ENCODE data around the gene ACTRT2. TPM values are rescaled to one million over a fixed set of nuclear protein-coding genes. Genes with fewer than 3 reads are reported as not detected.

The ACTRT2 gene
- total RNA-seq, 1 experiment from 2014 or later, result not detected

DNA sequence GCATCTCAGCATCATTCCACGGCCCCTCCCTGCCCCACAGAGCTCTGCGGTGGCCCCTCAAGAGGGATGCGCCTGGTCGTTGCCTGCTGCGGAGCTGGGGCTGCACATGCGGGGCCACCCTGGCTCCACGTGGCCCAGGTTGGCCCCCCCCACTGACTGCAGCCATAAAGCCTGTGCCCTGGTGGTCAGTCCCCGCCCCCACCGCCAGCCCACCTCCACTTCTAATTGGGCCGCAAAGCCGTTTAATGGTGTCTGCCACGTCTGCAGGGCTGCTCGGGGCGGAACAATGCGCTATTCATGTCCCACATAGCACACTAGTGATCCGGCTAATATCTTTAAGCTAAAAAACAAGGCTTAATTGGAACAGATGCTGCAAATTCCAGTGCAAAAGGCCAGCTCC lies 33.5 kb upstream of the ACTRT2 start:
- Mint-ChIP-seq H3K36me3 (ENCODE audit: insufficient read depth in 1 of 3, low read depth in 3 of 3) (peaks cover 0 to 28% (median 3%) of the 10 kb centered on the region in 3 experiments; a peak in 4 of 7 replicates), H3K4me1 (no peaks in the 10 kb centered on the region), H3K27me3 (ENCODE audit: low read depth) (peaks cover 4% of the 10 kb centered on the region), H3K27ac (no peak overlapping the region), H3K4me3 (no peak overlapping the region), H3K9me3 (peaks cover 20 to 70% of the 10 kb centered on the region in 2 experiments)
- Histone ChIP-seq H2BK12ac (ENCODE audit: insufficient read length, low read depth, low read length) (no peak overlapping the region), H2AK5ac (ENCODE audit: insufficient read length, low read length) (no peak overlapping the region), H3K27me3 (ENCODE audit: insufficient read depth, low read length) (no peaks in the 10 kb centered on the region), H3K23me2 (ENCODE audit: insufficient read length, low read depth, low read length, poor library complexity, severe bottlenecking) (no peaks in the 10 kb centered on the region), H2BK20ac (ENCODE audit: low read depth, low read length, poor library complexity, severe bottlenecking) (no peak overlapping the region), H3K18ac (ENCODE audit: insufficient read length, low read depth, low read length) (no peak overlapping the region), H4K5ac (ENCODE audit: insufficient read length, low read depth, low read length) (no peak overlapping the region), H3K9ac (ENCODE audit: extremely low read depth, insufficient read length, low read length) (no peak overlapping the region), H4K8ac (replicated peaks; ENCODE audit: insufficient read length, low read depth, low read length) (no peak overlapping the region), H3K27ac (ENCODE audit: insufficient read length, low read depth, low read length) (no peak overlapping the region), H3K4me2 (ENCODE audit: insufficient read depth, insufficient read length, low read length) (no peak overlapping the region), H3K23ac (ENCODE audit: insufficient read length, low read depth, low read length) (no peak overlapping the region), H3K79me2 (ENCODE audit: insufficient read depth, low read length) (no peaks in the 10 kb centered on the region), H3K4me1 (ENCODE audit: insufficient read depth, low read length) (no peaks in the 10 kb centered on the region), H3K14ac (ENCODE audit: insufficient read depth, low read length) (no peak overlapping the region), H3K56ac (ENCODE audit: insufficient read length, low read depth, low read length) (no peak overlapping the region), H3T11ph (ENCODE audit: low read length) (no peak overlapping the region), H2BK5ac (ENCODE audit: insufficient read length, low read length) (no peak overlapping the region), H3K4ac (ENCODE audit: low read depth, low read length) (no peak overlapping the region), H3K79me1 (ENCODE audit: insufficient read depth, low read depth, low read length, poor library complexity, severe bottlenecking) (no peaks in the 10 kb centered on the region), H4K91ac (ENCODE audit: insufficient read length, low read depth, low read length) (no peak overlapping the region), H2BK120ac (ENCODE audit: low read depth, low read length, poor library complexity, severe bottlenecking) (no peak overlapping the region), H4K20me1 (ENCODE audit: control insufficient read depth, insufficient read depth, insufficient read length) (no peaks in the 10 kb centered on the region), H2BK15ac (ENCODE audit: low read depth, low read length) (no peak overlapping the region), H3K9me3 (ENCODE audit: control insufficient read depth, low read depth, low read length) (peaks cover 85% of the 10 kb centered on the region), H2AFZ (ENCODE audit: low read length) (no peak overlapping the region)
- TF ChIP-seq, protein P1, sequence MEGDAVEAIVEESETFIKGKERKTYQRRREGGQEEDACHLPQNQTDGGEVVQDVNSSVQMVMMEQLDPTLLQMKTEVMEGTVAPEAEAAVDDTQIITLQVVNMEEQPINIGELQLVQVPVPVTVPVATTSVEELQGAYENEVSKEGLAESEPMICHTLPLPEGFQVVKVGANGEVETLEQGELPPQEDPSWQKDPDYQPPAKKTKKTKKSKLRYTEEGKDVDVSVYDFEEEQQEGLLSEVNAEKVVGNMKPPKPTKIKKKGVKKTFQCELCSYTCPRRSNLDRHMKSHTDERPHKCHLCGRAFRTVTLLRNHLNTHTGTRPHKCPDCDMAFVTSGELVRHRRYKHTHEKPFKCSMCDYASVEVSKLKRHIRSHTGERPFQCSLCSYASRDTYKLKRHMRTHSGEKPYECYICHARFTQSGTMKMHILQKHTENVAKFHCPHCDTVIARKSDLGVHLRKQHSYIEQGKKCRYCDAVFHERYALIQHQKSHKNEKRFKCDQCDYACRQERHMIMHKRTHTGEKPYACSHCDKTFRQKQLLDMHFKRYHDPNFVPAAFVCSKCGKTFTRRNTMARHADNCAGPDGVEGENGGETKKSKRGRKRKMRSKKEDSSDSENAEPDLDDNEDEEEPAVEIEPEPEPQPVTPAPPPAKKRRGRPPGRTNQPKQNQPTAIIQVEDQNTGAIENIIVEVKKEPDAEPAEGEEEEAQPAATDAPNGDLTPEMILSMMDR (conservative IDR thresholded peaks at IDR 0.05), result no peak
- no peak for DNase-seq
- WGBS (ENCODE audit: extremely low coverage, insufficient read length, low lambda C conversion rate), result no CpG with 5 or more reads among the region's 16 CpGs
